HG03460 (cell line): ENCODE measurements around the gene MGAT5.

Experiments used
- ATAC-seq: cut with Tn5 transposase; IDR thresholded peaks from one replicate; pipeline ENCODE4 v1.9.1; 2021; ENCODE audit not compliant: unreplicated experiment

Gene MGAT5

GRCh38 chr2:134301099-134301927, 47.4 kb downstream of the MGAT5 start:
- no peak for ATAC-seq

- no peak for ATAC-seq
Observed at GRCh38 chr2:134301928-134302260, 48.0 kb downstream of the MGAT5 start.

DNA sequence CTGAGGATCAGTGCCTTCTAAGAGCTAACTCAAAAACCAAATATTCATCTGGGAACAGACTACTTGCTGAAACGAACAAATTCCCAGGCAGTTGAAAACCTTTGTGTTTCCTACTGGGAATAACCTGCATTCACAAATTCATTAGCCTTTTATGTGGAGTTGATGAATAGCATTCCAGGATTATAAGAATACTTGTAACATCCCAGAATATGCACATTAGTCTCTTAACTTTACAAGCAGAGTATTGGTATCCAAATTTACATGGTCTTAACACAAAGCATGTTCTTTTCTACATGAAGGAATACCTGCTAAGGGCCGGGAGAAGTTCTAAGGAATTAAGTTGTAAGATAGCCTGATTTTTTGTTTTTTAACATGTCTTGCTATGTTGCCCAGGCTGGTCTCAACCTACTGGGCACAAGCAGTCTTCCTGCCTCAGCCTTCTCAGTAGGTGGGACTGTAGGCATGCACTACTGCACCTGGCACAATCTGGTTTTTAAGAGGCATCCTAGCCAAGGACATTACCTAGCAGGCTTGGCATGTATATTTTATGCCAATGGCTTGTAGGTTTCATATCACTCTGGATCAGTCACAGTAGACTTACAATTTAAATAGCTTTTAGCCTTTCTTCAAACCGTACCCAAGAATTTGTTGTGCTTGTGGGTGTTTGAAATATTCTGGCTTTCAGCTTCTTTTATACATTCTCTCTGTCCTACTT, 50.7 kb downstream of the MGAT5 start:
- ATAC-seq, result no peak

GRCh38 chr2:134305109-134305491, 51.2 kb downstream of the MGAT5 start:
- ATAC-seq, result no peak

- ATAC-seq, result no peak
Observed at GRCh38 chr2:134306521-134306920, 52.6 kb downstream of the MGAT5 start.

DNA sequence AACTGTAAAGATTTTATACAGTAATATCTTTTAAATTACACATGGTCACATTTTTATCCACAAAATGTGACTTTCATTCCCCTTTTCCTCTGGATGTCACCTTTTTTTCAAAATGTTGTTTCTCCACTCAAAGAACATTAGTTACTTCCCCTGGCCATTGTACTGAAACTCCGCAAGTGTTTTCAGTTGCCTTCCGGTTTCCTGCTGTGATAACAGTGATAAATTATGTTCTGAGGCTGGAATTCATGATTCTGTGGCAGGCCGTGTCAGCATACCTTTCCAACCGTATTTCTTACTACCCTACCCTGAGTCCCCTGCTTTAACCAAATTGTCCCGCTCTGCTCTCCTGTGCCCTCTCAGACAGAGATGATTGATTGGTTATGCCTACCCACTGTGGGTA, 53.5 kb downstream of the MGAT5 start:
- no peak for ATAC-seq

DNA sequence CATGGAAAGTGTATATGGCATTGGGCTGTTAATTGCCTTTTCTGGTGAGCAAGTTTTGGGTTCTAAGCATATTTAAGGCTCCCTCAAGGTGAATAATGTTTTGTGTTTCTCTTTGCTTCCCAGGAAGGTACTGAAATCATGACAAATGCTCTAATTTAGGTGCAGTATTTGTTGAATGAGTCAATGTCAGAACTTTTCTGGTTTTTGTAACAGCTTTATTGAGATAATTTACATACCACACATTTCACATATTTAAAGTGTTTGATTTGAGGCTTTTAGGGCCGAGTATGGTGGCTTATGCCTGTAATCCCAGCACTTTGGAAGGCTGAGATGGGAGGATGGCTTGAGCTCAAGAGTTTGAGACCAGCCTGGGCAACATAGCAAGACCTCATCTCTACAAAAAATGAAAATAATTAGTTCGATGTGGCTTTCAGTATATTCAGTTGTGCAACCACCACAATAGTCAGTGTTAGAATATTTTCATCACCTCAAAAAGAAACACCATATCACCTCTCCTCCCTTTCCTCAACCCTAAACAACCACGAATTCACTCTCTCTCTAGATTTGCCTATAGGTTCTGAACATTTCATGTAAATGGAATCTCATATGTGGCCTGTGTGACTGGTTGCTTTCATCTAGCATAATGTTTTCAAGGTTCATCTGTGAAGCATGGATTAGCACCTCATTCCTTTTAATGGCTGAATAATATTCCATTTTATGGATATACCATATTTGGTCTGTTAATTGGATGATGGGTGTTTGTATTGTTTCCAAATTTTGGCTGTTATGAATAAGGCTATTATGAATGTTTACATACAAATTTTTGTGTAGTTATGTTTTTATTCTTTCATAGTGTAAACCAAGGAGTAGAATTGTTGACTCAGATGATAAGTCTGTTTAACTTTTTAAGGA, 54.9 kb downstream of the MGAT5 start:
- ATAC-seq, result no peak

GRCh38 chr2:134310107-134311079, 56.5 kb downstream of the MGAT5 start:
- ATAC-seq, result no peak

DNA sequence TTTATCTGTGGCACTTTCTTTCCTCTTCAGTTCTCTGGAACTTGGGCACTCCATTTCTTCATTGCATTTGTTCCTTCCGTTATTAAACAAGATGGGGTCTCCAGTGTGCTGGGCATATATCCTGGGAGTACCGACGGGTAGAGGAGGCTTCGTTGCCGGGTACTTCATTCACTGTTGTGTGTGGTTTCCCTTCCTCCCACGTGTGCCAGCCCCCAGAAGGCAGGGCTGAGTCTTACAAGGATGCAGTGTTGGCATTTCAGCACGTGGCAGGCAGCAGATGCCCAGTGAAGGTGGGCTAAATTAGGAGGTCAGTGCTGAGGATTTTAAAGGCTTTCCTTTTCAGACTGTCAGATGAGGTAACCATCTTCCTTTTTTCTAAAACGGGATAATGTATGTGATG, 58.6 kb downstream of the MGAT5 start:
- ATAC-seq, result no peak

DNA sequence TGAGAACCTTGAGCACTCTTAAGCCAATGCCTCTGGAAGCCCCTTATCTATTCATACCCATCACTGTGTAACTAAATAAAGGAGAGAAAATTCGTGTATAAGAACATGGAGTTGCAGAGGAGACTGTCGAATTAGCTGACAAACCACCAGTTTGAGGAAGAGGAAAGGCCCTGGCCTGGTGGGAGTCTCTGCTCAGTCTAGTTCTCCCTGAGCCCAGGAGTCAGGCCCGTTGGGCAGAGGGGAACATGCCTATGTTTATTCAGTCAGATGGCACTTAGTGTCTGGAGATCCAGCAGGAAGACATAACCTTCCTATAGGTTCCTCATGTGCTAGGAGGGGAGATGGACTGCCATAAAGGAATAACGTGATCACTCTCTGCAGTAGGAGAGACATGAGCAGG, 60.3 kb downstream of the MGAT5 start:
- no peak for ATAC-seq

GRCh38 chr2:134314681-134315368, 61.0 kb downstream of the MGAT5 start:
- ATAC-seq, result no peak

GRCh38 chr2:134315471-134315870, 61.6 kb downstream of the MGAT5 start:
- no peak for ATAC-seq

DNA sequence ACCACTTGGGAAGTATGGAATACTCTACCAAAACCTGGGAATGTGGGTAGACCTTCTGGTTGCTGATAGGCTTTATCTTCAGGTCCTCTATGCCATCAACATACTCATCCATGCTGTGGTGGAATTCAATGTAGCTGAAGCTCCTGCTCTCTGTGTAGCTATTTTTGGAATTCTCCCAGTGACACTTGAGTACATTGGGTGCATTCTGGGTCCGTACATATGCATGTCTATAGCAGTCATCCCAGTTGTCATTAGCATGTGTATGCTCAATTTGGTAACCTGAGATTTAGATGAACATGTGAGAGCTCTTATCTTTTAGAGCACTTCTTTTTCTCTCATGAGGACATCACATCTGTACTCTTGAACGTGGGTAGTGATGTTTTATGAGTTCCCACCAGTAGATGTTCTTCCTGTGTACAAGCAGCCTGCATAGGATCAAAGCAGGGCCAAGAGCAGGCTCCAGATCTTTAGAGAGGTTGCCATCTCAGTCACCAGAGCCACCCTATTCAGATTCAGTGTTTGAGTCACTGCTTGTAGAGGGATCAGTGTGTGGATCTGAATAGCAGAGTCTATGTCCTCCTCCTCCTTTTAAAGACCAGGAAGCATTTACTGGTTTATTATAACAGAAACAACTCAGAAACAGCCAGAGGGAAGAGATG, 65.9 kb downstream of the MGAT5 start:
- no peak for ATAC-seq

GRCh38 chr2:134320930-134321329, 67.1 kb downstream of the MGAT5 start:
- ATAC-seq, result no peak

GRCh38 chr2:134323777-134324176, 69.9 kb downstream of the MGAT5 start:
- no peak for ATAC-seq

- ATAC-seq, result no peak
Observed at GRCh38 chr2:134324430-134324829, 70.6 kb downstream of the MGAT5 start.

- peak; percentile 75 for ATAC-seq
Observed at GRCh38 chr2:134324947-134325346, 71.1 kb downstream of the MGAT5 start.

GRCh38 chr2:134325696-134326095, 71.8 kb downstream of the MGAT5 start:
- ATAC-seq, result no peak

DNA sequence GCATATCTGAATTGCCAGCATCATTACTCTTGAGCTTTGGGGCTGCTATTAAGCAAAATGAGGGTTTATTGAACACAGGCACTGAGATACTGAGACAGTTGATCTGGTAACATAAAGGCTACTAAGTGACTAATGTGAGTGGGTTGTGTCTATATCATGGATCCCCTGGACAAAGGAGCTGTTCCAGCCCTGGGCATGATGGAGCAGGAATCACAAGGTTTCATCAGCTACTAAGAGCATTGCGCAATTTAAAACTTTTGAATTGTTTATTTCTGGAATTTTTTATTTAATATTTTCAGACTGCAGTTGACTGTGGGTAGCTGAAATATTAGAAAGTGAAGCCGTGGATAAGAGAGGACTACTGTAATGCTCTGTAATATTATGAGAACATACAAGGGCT, 73.5 kb downstream of the MGAT5 start:
- ATAC-seq, result no peak
